Stimulated activated naive CD4-positive, alpha-beta T cell (primary cell): ENCODE measurements around the gene ACYP2.

Source experiments
- DNase-seq, 6 experiments: peaks; one replicate each; lab custom pipeline; 2025; lab: John Stamatoyannopoulos, UW

Gene ACYP2

DNA sequence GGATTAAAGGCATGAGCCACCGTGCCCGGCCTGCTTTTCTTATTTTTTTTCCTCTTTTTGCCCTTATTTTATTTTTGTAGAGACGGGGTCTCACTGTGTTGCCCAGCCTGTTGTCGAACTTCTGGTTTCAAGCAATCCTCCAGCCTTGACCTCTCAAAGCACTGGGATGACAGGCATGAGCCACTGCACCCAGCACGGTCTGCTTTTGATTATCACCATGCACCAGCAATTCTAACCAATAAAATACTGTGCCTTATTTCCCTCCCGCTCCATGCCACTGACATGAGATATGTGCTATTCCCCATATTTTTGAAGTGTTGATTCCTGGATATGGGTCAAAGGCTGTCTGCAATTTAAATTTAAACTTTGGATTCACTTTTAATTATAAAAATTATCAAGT lies 42.9 kb downstream of the ACYP2 start:
- DNase-seq, result no peak

DNA sequence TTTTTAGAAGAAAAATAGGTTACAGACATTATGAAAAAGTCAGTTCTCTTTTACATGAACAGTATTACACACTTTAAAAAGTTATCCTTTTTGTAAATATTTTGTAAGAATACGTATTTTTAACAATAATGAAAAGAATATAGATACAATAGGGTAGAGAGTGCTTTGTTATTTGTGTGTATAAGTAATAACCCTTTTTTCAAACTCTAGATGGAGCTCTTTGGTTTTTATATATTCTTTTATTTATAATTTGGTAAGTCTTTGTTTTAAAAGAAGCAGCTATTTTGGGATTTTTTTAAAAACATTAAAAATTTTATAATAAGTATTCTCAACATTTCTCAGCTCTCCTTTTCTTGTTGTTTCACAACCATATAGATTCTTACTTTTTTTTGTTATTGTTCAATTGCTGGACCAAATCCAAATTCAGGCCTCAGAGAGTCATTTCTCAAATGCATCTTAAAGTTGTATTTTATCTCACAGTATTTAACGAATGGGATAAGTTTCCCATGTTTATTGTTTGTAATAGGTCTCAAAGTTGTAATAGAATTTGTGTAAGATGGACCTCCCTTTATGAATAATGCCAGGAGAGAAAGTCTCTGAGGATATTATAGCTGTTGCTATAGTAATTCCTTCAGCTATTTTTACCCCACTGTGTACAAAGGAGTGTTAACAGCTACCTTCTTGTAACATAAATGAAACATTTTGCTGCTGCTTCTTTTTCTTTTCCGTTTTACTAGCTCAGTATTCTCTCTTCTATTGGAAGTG lies 46.4 kb downstream of the ACYP2 start:
- no peak for DNase-seq

DNA sequence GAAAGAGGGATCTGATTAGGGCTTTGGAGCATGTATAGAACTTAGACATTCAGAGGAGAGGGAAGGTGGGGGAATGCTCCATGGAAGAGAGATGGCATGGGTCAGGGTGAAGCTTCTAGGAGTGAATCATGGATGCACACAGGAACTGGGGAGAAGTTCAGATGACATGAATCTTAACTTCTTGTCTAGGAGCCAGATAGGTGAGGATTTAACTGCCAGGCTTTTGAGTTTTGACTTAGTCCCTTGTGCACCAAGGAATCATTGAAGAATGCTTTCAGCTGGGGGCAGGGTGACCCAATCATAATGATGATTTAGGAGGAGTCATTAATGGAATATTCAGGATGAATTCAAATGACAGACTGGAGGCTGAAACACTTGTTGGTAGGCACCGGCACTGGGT lies 48.7 kb downstream of the ACYP2 start:
- DNase-seq, result no peak

DNA sequence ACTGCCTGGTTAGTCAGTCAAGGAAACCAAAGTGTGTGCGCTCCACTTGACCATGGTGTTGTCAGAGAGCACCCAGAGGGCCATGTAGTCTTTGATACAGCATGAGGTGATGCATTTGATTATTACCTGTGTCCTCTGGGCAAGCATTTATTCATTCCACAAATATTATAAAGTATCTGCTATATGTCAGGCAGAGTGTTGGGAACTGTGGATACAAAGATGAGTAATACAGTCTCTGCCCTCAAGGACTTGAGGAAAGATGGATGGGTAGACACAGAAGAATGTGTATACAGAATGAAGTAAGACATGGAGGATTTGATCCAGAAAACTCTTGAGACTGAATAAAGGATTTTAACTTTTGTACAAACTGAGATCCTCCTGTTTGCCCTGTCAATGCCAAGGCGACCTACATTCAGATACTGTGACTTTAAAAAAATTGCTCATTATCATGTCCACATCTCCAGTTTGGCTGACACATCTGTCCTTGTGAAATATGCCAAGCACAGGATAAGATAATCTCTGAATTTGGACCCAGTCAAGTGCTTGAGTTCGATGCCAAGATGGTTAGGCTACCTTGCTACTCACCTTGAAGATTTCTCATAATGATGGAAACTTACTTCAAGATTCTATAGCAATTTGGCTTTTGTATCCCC lies 50.8 kb downstream of the ACYP2 start:
- no peak for DNase-seq

DNA sequence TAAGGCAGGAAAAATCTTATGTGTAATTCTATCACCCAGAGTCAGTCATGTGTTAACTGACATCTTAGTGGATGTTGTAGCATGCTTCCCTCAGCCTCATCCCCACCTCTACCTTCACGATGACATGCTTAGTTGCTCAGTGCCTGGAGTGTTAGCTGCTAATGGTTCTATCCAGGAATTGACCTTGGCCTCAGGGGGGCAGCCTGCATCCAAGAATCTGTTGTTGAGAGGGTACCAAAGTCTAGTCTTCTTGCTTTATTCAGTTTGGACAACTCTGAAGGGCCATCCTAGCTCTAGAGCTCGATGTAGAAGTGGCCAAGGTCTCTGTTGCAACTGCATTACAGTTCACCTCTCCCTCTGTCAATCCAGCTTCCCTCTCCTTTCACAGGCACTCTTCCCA lies 61.2 kb downstream of the ACYP2 start:
- DNase-seq, result no peak

DNA sequence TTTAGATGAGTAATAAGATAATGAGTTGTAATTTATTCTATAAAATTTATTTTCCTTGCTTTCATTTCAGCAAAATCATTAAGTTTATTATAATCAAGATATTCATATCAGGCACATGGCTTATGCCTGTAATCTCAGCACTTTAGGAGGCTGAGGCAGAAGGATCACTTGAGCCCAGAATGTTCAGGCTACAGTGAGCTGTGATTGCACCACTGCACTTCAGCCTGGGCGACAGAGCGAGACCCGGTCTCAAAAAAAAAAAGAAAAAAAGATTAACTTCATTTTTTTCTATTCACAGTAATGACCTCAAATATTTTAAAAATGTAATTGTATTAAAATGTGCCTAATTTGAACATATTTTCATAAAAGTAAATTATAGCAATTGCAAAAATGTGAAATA lies 67.9 kb downstream of the ACYP2 start:
- DNase-seq, result no peak

GRCh38 chr2:54183972-54184371 lies 68.6 kb downstream of the ACYP2 start:
- DNase-seq, result no peak

DNA sequence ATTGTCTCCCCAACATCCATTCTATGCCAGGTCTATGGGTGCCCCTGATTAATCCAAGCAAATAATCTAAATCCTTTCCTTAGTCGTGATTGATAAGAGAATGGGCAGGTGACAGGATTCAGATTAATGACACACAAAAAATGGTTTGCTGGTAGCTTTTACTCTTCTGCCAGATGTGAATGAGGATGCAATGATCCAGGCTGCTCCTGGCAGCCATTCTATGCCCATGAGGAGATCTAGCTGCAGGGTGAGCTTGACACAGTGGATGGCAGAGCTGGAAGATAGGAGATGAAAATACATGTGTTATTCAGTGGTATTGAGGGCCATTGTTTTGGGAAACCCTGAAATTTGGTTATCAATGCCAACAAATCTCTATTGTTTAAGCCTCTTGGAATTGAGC lies 69.7 kb downstream of the ACYP2 start:
- no peak for DNase-seq

DNA sequence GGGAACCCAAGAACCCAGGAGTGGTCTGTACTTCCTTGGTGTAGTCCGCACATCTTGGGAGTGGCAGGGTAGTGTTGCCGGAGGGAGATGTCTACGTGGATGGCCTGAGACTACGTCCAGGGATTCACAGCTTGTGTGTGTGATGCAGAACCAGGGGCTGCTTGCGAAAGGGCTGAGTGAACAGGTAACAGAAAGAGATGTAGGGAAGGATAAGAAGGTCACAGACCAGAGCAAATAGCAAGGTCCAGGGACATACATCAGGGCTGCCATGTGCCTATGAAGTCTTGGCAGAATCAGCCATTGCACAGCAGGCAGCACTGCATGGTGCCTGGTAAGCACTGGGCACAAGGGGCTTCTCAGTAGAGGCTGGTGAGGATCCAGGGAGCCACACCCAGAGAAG lies 71.9 kb downstream of the ACYP2 start:
- DNase-seq, result no peak

DNA sequence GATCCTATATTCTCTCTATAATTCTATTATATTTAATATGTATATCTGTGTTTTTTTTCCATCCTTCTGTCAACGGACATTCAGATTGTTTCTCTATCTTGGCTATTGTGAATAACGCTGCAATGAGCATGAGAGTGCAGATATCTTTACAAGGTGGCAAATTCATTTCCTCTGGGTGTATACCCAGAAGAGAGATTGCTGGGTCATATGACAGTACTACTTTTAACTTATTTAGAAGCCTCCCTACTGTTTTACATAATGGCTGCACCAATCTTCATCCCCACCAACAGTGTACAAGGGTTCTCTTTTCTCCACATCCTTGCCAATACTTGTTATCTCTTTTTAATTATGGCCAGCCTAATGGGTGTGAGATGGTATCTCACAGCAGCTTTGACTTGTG lies 74.1 kb downstream of the ACYP2 start:
- DNase-seq, result no peak

DNA sequence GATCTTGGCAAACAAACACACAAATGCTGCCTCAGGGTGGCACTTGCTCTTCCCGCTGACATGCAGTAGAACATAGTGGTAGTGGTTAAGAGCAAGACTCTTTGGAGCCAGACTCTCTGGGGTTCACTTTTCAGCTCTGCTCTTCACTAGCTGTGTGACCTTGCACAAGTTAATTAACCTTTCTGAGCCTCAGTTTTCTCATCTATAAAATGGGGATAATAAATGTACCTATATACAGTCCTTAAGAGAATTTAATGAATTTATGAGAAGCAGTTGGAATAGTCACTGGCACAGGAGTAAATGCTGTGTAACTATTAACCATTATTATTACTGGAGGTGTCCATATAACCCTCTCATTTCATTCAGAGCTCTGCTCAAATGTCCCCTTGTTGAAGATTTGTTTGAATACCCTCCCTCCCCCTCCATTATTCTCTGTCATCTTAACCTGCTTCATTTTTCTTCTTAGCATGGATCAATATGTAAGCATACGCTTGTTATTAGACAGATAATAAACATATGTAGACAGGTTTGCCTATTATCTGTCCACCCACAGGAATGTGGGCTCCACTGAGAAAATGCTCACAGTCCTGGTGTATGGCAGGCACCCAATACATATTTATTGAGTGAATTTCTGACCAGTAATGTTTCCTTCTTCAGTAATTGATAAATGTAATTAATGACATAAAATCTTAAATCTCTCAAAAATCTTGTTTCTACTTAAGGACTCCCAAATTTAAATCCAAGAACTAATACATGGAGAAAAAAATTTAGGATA lies 76.1 kb downstream of the ACYP2 start:
- no peak for DNase-seq

DNA sequence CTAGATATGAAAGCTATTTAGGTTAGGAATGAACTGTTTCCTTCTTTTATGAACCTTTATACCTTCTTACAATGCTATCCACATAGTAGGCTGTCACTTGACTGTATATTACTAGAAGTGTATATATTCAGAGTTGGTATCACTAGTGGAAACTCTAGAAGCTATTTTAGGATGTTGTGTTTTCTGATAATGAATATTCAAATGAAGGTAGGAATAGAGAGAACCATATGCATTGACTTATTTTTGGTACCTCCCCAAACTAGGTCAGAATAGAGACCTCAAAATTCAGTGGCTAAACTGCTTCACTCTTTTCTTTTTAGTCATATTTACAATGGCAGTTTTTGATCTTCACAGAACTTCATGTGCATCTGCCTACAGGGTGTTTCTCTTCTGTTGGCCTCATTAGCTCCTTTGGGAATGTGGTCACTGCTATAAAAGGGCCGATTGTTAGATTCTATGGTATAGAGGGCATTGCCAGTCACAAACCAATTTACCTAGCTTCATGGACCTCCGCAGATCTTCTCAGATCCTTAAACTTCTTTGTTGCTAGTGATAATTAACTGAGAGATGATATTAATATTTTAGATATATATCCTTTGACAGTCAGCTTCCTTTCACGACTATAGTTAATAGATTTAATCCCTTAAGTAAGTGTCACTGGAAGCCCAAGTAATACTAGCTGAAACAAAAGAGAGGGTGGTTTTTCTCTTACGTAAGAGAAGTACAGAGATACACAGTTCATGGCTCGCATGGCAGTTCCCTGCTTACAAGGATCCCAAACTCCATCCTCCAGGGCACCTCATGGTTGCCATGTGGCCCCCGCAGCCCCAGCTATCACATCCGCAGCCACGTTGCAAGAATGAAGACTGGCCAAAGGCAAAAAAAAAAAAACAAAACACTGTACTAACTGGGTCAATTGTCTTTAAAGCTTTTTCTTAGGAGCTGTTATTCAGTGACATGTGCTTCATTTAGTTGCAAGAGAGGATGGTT lies 79.6 kb downstream of the ACYP2 start:
- DNase-seq, result no peak

GRCh38 chr2:54196646-54197045 lies 81.2 kb downstream of the ACYP2 start:
- DNase-seq, result no peak

GRCh38 chr2:54204476-54204875 lies 89.1 kb downstream of the ACYP2 start:
- no peak for DNase-seq

DNA sequence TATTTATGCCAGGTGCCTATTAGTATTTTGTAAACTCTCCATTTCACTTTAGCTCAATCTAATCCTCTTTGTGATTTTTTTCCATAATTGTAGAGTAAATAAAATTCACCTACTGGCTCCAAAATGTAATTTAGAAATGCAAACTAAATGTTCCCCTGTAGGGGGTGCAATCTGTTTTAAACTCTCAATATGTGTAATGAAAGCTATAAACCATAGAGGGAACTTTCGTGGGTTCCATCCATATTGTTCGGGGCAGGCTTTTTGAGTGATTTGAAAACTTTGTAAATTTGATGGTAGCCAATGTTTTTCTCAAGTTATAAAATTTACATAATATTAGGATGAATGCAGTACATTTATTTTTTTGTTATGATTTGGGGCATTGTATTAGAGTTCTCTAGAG lies 91.2 kb downstream of the ACYP2 start:
- peak in 2 of 6 experiments; percentile 1 to 3 for DNase-seq

DNA sequence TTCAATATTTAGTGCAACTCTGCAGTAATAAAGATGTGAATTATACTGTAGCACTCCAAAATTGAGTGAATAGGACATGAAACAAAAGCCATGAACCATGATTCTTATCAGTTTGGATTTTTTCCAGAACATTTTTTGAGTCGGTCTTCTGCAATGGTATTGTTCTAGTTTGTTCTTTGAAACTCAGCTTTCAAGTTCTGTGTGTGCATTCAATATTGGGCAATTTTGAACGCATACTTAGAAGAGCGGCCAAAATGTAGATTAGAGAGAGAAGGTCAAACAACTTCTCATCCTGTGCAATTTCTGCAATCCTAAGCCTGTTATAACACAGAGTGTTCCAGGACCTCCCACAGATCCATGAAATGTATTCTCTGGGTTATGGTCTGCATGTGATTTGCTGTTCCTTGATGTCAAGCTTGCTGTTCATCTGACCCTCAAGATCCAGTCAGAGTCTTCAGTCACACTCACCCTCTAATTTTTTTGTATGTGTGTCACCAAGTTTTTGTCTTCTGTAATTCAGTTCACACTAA lies 92.3 kb downstream of the ACYP2 start:
- no peak for DNase-seq

GRCh38 chr2:54208364-54209240 lies 93.2 kb downstream of the ACYP2 start:
- DNase-seq, result no peak

GRCh38 chr2:54209379-54209778 lies 94.0 kb downstream of the ACYP2 start:
- DNase-seq, result no peak

DNA sequence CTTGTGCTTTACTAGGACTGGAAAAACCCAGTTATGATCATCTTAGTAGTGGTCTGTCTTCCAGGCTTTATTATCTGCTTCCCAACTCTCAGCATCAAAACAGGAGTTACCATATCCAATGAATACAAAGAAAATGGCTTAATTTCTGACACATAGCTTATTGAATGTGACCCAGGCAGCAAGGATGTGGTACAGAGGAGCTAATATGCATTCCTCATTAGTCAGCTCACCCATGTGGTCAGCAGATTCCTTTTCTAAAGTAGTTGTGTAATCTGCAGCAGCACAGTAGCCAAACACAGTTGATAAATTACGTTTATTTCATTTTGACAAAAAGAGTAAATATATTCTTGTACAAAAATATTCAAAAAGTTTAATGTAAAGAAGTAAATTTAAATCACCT lies 97.0 kb downstream of the ACYP2 start:
- DNase-seq, result no peak

GRCh38 chr2:54213082-54213481 lies 97.7 kb downstream of the ACYP2 start:
- DNase-seq, result no peak

DNA sequence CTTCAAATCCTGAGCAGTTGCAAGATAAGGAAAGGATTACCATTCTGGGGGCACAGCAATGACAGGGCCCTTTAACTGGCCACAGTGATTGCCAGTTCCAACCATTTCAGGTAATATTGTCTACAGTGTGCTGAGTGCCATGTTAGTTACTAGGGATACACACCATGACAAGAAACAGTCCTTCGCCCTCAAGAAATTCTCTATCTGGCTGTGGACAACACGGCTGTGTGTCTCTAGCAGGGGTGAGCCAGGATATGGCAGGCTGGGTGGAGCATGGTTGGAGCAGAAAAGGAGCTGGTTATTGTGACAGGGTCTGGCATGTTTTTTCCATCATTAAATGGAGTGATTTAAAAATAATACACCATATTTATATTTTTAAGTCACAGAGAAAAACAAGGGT lies 109.6 kb downstream of the ACYP2 start:
- no peak for DNase-seq
